ENCODE measurements around the gene PACC1. TPM values are rescaled to one million over a fixed set of nuclear protein-coding genes. Genes with fewer than 3 reads are reported as not detected.

PACC1 gene
- total and polyA plus RNA-seq, 10 of the 15 experiments (the other 5 are each of a cell fraction or from before 2014, with no cell fraction given) = 16.1 to 29.7 (median 19.3) TPM

DNA sequence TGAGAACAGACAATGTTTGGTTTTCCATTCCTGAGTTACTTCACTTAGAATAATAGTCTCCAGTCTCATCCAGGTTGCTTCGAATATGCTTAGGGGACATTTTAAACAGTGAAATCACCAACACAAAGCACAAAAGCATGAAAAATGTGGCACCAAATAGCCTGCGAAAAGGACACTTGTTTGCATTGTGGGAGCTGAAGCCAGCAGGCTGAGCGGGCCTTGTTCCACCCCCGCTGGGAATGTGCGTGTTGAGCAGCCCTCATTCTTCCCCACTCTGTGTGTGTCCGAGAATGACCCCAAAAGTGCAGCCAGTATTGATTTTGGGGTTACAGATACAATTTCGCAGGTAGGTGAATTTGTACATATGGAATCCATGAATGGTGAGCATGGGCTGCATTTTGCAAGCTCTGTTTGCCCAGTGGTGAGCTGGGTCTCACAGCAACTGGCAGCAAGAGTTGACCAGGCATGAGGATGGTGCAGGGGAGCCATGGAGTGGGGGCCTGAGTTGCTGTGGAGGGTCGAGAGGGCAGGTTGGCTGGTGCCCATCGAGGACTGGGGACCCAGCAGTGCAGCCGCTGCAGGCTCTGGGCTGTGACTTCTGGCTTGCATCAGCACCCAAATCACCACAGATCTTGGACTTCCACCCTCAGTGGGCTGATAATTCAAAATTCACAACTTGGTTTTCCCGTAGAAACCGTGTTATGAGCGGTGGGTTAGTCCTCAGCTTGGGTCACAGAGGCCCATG is 47.4 kb upstream of the PACC1 start:
- 56% methylated on average over 13 of the region's 13 CpGs for WGBS (ENCODE audit: insufficient coverage, insufficient replicate concordance, low lambda C conversion rate, missing lambda C conversion rate)
- BruUV-seq (replicated peaks) = no TSS peak
- CTCF ChIA-PET = interaction anchor here (1.1 kb wide), 1 partner anchor 323 kb away, joined by 4 read pairs; no protein-coding TSS in a partner anchor
- H3K27me3 ChIP-seq (replicated peaks in 1 of 2; ENCODE audit: control insufficient read depth in 2 of 2, insufficient read depth in 2 of 2, low read length in 1 of 2) = no peaks in the 10 kb centered on the region
- no peaks in the 10 kb centered on the region for H4K20me1 ChIP-seq (ENCODE audit: control insufficient read depth, insufficient read depth)
- TF ChIP-seq STAT1 (conservative IDR thresholded peaks at IDR 0.05) (no peak), BRCA1 (IDR thresholded peaks at IDR 0.05; ENCODE audit: low read depth, low read length) (no peak), NR2C1 (IDR thresholded peaks at IDR 0.05) (no peak), DPF2 (IDR thresholded peaks at IDR 0.05) (no peak), MYB (IDR thresholded peaks at IDR 0.05; ENCODE audit: borderline replicate concordance, low read depth, low read length) (no peak), MEF2A (IDR thresholded peaks at IDR 0.05; ENCODE audit: insufficient read depth, low read depth, low read length) (no peak), IRF5 (IDR thresholded peaks at IDR 0.05; ENCODE audit: borderline replicate concordance) (no peak), PAX8 (IDR thresholded peaks at IDR 0.05) (no peak), SIN3A (IDR thresholded peaks at IDR 0.05; ENCODE audit: low read depth, low read length) (no peak), NFYB (IDR thresholded peaks at IDR 0.05; ENCODE audit: insufficient read depth, low read depth, low read length) (no peak), CBX3 (IDR thresholded peaks at IDR 0.05; ENCODE audit: borderline replicate concordance, low read depth) (no peak), BACH1 (IDR thresholded peaks at IDR 0.05; ENCODE audit: borderline replicate concordance) (no peak)
- TF ChIP-seq, protein P1, sequence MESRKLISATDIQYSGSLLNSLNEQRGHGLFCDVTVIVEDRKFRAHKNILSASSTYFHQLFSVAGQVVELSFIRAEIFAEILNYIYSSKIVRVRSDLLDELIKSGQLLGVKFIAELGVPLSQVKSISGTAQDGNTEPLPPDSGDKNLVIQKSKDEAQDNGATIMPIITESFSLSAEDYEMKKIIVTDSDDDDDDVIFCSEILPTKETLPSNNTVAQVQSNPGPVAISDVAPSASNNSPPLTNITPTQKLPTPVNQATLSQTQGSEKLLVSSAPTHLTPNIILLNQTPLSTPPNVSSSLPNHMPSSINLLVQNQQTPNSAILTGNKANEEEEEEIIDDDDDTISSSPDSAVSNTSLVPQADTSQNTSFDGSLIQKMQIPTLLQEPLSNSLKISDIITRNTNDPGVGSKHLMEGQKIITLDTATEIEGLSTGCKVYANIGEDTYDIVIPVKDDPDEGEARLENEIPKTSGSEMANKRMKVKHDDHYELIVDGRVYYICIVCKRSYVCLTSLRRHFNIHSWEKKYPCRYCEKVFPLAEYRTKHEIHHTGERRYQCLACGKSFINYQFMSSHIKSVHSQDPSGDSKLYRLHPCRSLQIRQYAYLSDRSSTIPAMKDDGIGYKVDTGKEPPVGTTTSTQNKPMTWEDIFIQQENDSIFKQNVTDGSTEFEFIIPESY (IDR thresholded peaks at IDR 0.05) = no peak
- ATAC-seq (no peak), DNase-seq (ENCODE audit: low read depth, low spot score) (no peak), FAIRE-seq (no peak)
- no peak overlapping the region for H2AFZ ChIP-seq (ENCODE audit: control insufficient read depth, low read depth, low read length)
- SMC1A ChIA-PET (ENCODE audit: uncharacterized antibody, unreplicated experiment) = interaction anchor here (1.0 to 1.6 kb wide), 2 partner anchors 15 to 94 kb away, joined by 3 to 6 read pairs; no protein-coding TSS in a partner anchor
- H3K4me1 ChIP-seq (ENCODE audit: control insufficient read depth, insufficient read depth, low read length) = no peaks in the 10 kb centered on the region
- POLR2A ChIA-PET = no interaction called here
- in situ Hi-C loops (cut with MboI) (no loop called here), intact Hi-C loops (cut with micrococcal nuclease; ENCODE audit: unreplicated experiment) (no loop called here)
- no peaks in the 10 kb centered on the region for H3K79me2 ChIP-seq (ENCODE audit: control insufficient read depth, insufficient read depth, low read length)
- H3K9ac ChIP-seq (ENCODE audit: control insufficient read depth, insufficient read depth, low read length) = no peak overlapping the region
- no peak overlapping the region for H3K4me3 ChIP-seq
- H3K4me2 ChIP-seq (ENCODE audit: control insufficient read depth, insufficient read depth) = no peak overlapping the region
- H3K27ac ChIP-seq (ENCODE audit: control insufficient read depth, insufficient read depth) = no peak overlapping the region
- H3K9me3 ChIP-seq (replicated peaks; ENCODE audit: control insufficient read depth, insufficient read depth, low read length) = no peaks in the 10 kb centered on the region; the same call in 2 of the 3 replicates
- RAD21 ChIA-PET (ENCODE audit: unreplicated experiment) = no interaction called here
- H3K36me3 ChIP-seq (ENCODE audit: control insufficient read depth in 2 of 2, insufficient read depth in 2 of 2, low read length in 1 of 2) = no peaks in the 10 kb centered on the region
